Glutamatergic neuron (in vitro differentiated cells): ENCODE measurements around the gene FLCN. TPM values are rescaled to one million over a fixed set of nuclear protein-coding genes. Genes with fewer than 3 reads are reported as not detected.

Experiments used
- DNase-seq: peaks from one replicate; pipeline ENCODE4 v3.0.0; 2022
- H3K27ac Mint-ChIP-seq: one replicate; pipeline ENCODE4 v1.8.0; 2020; ENCODE audit warnings: mild to moderate bottlenecking, mixed read lengths, inconsistent platforms; ENCODE audit not compliant: unreplicated experiment
- H3K27me3 Mint-ChIP-seq: one replicate; pipeline ENCODE4 v1.8.0; 2020; ENCODE audit warnings: mild to moderate bottlenecking, moderate library complexity, mixed read lengths, inconsistent platforms; ENCODE audit not compliant: unreplicated experiment
- H3K36me3 Mint-ChIP-seq: one replicate; pipeline ENCODE4 v1.8.0; 2020; ENCODE audit warnings: mild to moderate bottlenecking, mixed read lengths, inconsistent platforms; ENCODE audit not compliant: unreplicated experiment
- H3K4me1 Mint-ChIP-seq: one replicate; pipeline ENCODE4 v1.8.0; 2020; ENCODE audit warnings: mild to moderate bottlenecking, low read depth, mixed read lengths, inconsistent platforms; ENCODE audit not compliant: unreplicated experiment
- H3K4me3 Mint-ChIP-seq: one replicate; pipeline ENCODE4 v1.8.0; 2020; ENCODE audit warnings: mild to moderate bottlenecking, mixed read lengths, inconsistent platforms; ENCODE audit not compliant: unreplicated experiment
- H3K9me3 Mint-ChIP-seq: one replicate; pipeline ENCODE4 v1.8.0; 2020; ENCODE audit warnings: mild to moderate bottlenecking, moderate library complexity, mixed read lengths, inconsistent platforms; ENCODE audit not compliant: unreplicated experiment
- total RNA-seq: library from RNA; stranded (reverse); fragmentation: NEBNext Ultra II Directional; extraction: Animal tissue kit (Norgen Biotek cat#: 25700); gene quantifications from one replicate; pipeline ENCODE4 v1.2.1, GENCODE V29; 2021; ENCODE audit not compliant: unreplicated experiment
- TF ChIP-seq, protein P1 (sequence below): fragments of 200-600 bp; sonication (generic); IDR thresholded peaks from one replicate; pipeline ENCODE4 v1.5.0; 2021; ENCODE audit not compliant: partially characterized antibody, unreplicated experiment

Gene FLCN
- total RNA-seq, 1 donor from 2014 or later = 131 TPM

DNA sequence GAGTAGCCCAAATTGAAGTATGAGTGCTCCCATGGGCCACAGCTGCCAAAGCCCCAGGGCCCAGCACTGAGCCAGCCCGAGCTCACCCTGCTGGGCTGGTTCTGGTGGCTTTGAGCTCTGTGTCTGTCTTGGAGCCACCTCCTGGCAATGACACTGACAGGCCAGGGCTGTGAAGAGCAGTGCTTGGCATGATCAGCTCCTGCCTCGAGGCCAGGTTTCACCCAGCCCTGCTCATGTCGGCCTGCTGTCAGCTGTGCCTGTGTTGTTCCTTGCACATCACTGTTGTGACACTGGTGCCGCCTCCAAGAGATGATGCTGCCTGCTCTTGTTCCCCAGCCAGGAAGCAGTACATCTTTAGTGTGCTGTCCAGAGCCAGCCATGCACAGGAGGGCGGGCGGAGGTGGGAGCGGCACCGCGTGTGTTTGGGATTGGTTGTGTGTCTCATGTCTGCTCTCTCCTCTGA, 56.8 kb downstream of the FLCN start:
- Mint-ChIP-seq H3K27ac (peak overlapping the region; percentile 75), H3K4me3 (no peak overlapping the region), H3K27me3 (peaks cover 8% of the 10 kb centered on the region), H3K4me1 (peaks cover 9% of the 10 kb centered on the region), H3K36me3 (peaks cover 4% of the 10 kb centered on the region), H3K9me3 (peaks cover 12% of the 10 kb centered on the region)
- TF ChIP-seq, protein P1, sequence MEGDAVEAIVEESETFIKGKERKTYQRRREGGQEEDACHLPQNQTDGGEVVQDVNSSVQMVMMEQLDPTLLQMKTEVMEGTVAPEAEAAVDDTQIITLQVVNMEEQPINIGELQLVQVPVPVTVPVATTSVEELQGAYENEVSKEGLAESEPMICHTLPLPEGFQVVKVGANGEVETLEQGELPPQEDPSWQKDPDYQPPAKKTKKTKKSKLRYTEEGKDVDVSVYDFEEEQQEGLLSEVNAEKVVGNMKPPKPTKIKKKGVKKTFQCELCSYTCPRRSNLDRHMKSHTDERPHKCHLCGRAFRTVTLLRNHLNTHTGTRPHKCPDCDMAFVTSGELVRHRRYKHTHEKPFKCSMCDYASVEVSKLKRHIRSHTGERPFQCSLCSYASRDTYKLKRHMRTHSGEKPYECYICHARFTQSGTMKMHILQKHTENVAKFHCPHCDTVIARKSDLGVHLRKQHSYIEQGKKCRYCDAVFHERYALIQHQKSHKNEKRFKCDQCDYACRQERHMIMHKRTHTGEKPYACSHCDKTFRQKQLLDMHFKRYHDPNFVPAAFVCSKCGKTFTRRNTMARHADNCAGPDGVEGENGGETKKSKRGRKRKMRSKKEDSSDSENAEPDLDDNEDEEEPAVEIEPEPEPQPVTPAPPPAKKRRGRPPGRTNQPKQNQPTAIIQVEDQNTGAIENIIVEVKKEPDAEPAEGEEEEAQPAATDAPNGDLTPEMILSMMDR = no peak
- DNase-seq = no peak

DNA sequence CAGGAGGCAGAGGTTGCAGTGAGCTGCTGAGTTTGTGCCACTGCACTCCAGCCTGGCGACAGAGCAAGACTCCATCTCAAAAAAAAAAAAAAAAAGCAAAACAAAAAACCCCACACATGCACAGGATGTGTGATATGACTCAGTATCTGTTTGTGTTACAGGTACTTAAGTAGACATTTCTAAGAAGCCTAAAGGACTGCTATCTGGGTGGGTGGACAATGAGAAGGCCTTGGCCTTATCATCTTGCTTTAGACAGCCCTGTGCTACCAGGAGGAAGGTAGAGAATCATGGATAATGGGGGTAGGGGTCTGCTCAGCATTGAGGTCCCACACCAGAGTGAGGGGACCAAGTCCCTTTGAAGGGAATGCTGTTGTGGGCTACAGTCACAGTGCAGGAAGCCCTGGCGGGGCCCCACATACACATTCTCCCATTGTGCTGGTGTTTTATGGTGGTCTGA, 57.6 kb downstream of the FLCN start:
- TF ChIP-seq, protein P1 = no peak
- no peak for DNase-seq
- Mint-ChIP-seq H3K27me3 (peaks cover 8% of the 10 kb centered on the region), H3K4me3 (no peak overlapping the region), H3K36me3 (peaks cover 4% of the 10 kb centered on the region), H3K27ac (no peak overlapping the region), H3K4me1 (peaks cover 7% of the 10 kb centered on the region), H3K9me3 (peaks cover 10% of the 10 kb centered on the region)

DNA sequence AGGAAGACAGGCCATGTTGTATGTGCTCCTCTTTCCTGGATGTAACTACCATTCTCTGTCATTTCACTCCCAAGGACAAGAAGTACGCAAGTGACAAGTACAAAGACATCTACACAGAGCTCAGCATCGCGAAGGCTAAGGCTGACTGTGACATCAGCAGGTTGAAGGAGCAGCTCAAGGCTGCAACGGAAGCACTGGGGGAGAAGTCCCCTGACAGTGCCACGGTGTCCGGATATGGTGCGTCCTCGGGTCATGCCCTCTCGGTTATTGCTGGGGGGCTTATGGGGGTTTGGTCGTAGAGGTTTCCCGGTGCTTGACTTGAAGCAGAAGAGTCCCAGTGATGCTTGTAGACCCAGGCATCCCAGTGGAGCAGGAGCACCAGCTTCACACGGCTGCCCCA, 59.8 kb downstream of the FLCN start:
- TF ChIP-seq, protein P1 = no peak
- no peak overlapping the region for H3K27ac Mint-ChIP-seq
- peaks cover 19% of the 10 kb centered on the region for H3K9me3 Mint-ChIP-seq
- peaks cover 12% of the 10 kb centered on the region for H3K4me1 Mint-ChIP-seq
- peaks cover 17% of the 10 kb centered on the region for H3K27me3 Mint-ChIP-seq
- DNase-seq = no peak
- peaks cover 8% of the 10 kb centered on the region for H3K36me3 Mint-ChIP-seq
- no peak overlapping the region for H3K4me3 Mint-ChIP-seq

DNA sequence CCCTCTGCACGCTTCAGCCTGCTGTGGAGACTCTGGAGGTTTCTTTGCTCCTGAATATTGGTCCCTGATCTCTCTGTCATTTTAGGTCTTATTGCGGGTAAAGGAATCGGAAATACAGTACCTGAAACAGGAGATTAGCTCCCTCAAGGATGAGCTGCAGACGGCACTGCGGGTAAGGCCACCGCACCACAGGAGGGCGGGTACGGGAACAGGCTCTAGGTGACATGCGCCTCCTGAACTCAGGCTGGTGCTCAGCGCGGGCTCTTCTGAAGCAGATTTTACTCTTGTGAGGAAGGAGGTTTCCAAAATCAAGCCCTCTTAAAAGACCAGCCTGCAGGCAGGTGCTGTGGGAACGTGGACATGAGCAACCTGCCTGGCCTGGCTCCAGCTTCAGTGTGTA, 60.6 kb downstream of the FLCN start:
- H3K36me3 Mint-ChIP-seq = peaks cover 12% of the 10 kb centered on the region
- no peak overlapping the region for H3K4me3 Mint-ChIP-seq
- peak overlapping the region; percentile 52 for H3K27ac Mint-ChIP-seq
- peaks cover 17% of the 10 kb centered on the region for H3K27me3 Mint-ChIP-seq
- no peak for DNase-seq
- TF ChIP-seq, protein P1 = no peak
- H3K4me1 Mint-ChIP-seq = peaks cover 15% of the 10 kb centered on the region
- peaks cover 19% of the 10 kb centered on the region for H3K9me3 Mint-ChIP-seq

DNA sequence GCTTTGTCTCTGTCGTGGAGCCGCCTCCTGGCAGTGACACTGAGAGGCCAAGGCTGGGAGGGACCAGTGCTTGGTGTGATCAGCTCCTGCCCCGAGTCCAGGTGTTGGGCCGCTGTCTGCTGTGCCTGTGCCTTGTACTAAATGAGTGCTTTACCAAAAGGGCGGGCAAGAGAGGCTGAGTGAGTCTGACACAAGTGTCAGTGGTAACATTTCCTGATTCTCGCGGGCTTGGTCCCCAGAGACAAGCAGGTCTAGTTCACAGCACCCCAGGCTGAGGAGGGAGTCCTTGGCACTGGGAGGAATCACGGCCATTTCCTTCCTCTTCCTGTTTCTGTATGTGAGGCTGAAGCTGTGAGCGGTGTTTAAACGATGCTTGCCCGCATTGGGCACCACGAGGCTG, 61.1 kb downstream of the FLCN start:
- H3K4me3 Mint-ChIP-seq = no peak overlapping the region
- peaks cover 18% of the 10 kb centered on the region for H3K4me1 Mint-ChIP-seq
- H3K36me3 Mint-ChIP-seq = peaks cover 13% of the 10 kb centered on the region
- H3K27ac Mint-ChIP-seq = no peak overlapping the region
- DNase-seq = no peak
- TF ChIP-seq, protein P1 = no peak
- H3K27me3 Mint-ChIP-seq = peaks cover 17% of the 10 kb centered on the region
- H3K9me3 Mint-ChIP-seq = peaks cover 22% of the 10 kb centered on the region
